Hepatocyte (in vitro differentiated cells): Measurements from ENCODE around the gene GDPGP1.

Experiments
- EZH2 ChIP-seq: fragments of 200-600 bp; sonication (generic); IDR thresholded peaks from 2 replicates; pipeline ENCODE4 v1.6.1; 2016; ENCODE audit warnings: antibody characterized with exemption, mild to moderate bottlenecking, borderline replicate concordance
- EZH2phosphoT487 ChIP-seq: fragments of 200-600 bp; sonication (generic); IDR thresholded peaks from one replicate; pipeline ENCODE4 v1.6.1; 2018; ENCODE audit warnings: antibody characterized with exemption, mild to moderate bottlenecking, low read depth, moderate library complexity; ENCODE audit not compliant: unreplicated experiment, severe bottlenecking
- TF ChIP-seq, protein P1 (sequence below): fragments of 200-600 bp; sonication (generic); IDR thresholded peaks from 2 replicates; pipeline ENCODE4 v1.5.1; 2016; ENCODE audit warnings: antibody characterized with exemption, mild to moderate bottlenecking; ENCODE audit not compliant: poor library complexity

- TF ChIP-seq, protein P1, sequence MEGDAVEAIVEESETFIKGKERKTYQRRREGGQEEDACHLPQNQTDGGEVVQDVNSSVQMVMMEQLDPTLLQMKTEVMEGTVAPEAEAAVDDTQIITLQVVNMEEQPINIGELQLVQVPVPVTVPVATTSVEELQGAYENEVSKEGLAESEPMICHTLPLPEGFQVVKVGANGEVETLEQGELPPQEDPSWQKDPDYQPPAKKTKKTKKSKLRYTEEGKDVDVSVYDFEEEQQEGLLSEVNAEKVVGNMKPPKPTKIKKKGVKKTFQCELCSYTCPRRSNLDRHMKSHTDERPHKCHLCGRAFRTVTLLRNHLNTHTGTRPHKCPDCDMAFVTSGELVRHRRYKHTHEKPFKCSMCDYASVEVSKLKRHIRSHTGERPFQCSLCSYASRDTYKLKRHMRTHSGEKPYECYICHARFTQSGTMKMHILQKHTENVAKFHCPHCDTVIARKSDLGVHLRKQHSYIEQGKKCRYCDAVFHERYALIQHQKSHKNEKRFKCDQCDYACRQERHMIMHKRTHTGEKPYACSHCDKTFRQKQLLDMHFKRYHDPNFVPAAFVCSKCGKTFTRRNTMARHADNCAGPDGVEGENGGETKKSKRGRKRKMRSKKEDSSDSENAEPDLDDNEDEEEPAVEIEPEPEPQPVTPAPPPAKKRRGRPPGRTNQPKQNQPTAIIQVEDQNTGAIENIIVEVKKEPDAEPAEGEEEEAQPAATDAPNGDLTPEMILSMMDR: no peak
- TF ChIP-seq EZH2: no peak
- TF ChIP-seq EZH2phosphoT487: no peak
Observed at GRCh38 chr15:90211009-90211408, 23.0 kb upstream of the GDPGP1 start.
